Tibial artery (tissue), 4 donors: ENCODE results near the gene LIMA1.

ENCODE experiments used
- DNase-seq, 2 donors: peaks; one replicate each; pipeline ENCODE4 v3.0.0-alpha.2; 2019
- H3K27ac ChIP-seq, 2 donors: fragments of 200-600 bp; sonication (generic) in 1 of 2; 1 replicate in 1 of 2; 2 replicates in 1 of 2; pipeline ENCODE4 v1.5.1; 2018 to 2019; ENCODE audit warnings: mild to moderate bottlenecking in 1 of 2
- H3K27me3 ChIP-seq, 2 donors: fragments of 200-600 bp; sonication (generic) in 1 of 2; one replicate each; pipeline versions ENCODE4 v1.5.1 to v1.6.0; 2016 to 2019
- H3K36me3 ChIP-seq, 3 donors: fragments of 200-600 bp; sonication (generic) in 2 of 3; one replicate each; pipeline ENCODE4 v1.5.1; 2016 to 2019; ENCODE audit warnings: mild to moderate bottlenecking in 2 of 3
- H3K4me1 ChIP-seq, 4 donors: fragments of 200-600 bp; sonication (generic) in 2 of 4; 1 replicate in 3 of 4; 2 replicates in 1 of 4; pipeline ENCODE4 v1.5.1; 2016 to 2019
- H3K4me3 ChIP-seq, 2 donors: fragments of 200-600 bp; sonication (generic) in 1 of 2; 1 replicate in 1 of 2; 2 replicates in 1 of 2; pipeline ENCODE4 v1.5.1; 2018 to 2019; ENCODE audit warnings: mild to moderate bottlenecking in 2 of 2
- H3K9me3 ChIP-seq, 3 donors: fragments of 200-600 bp; sonication (generic) in 1 of 3; one replicate each; pipeline ENCODE4 v1.5.1; 2016 to 2019
- intact Hi-C: fragments of 100-400 bp; cut with DNase I; formaldehyde crosslinking; loops from one replicate; pipeline ENCODE4 v1.15.0; 2023; ENCODE audit warnings: low total_unique reads
- TF ChIP-seq, protein P1 (sequence below), 2 experiments: fragments of 200-600 bp in 1 of 2; fragments of 450-650 bp in 1 of 2; IDR thresholded peaks; one replicate each; pipeline ENCODE4 v1.5.1; 2017 to 2019; ENCODE audit warnings: antibody characterized with exemption in 2 of 2, mild to moderate bottlenecking in 1 of 2, moderate library complexity in 1 of 2

Gene LIMA1

DNA sequence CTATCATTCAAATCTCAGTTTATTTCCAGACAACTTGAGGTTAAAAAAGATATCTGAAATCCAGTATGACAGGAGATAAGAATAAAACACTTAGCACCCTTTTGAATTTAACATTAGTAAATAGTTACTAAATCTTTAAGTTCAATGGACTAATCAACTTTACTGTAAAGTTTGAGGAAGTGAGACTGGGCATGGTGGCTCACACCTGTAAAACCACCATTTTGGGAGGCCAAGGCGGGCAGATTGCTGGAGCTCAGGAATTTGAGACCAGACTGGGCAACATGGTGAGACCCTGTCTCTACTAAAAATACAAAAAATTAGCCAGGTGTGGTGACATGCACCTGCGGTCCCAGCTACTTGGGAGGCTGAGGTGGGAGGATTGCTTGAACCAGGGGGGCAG is 75.9 kb downstream of the LIMA1 start:
- DNase-seq: no peak
- intact Hi-C loops: no loop called here
- TF ChIP-seq, protein P1, sequence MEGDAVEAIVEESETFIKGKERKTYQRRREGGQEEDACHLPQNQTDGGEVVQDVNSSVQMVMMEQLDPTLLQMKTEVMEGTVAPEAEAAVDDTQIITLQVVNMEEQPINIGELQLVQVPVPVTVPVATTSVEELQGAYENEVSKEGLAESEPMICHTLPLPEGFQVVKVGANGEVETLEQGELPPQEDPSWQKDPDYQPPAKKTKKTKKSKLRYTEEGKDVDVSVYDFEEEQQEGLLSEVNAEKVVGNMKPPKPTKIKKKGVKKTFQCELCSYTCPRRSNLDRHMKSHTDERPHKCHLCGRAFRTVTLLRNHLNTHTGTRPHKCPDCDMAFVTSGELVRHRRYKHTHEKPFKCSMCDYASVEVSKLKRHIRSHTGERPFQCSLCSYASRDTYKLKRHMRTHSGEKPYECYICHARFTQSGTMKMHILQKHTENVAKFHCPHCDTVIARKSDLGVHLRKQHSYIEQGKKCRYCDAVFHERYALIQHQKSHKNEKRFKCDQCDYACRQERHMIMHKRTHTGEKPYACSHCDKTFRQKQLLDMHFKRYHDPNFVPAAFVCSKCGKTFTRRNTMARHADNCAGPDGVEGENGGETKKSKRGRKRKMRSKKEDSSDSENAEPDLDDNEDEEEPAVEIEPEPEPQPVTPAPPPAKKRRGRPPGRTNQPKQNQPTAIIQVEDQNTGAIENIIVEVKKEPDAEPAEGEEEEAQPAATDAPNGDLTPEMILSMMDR (IDR thresholded peaks at IDR 0.05): no peak
- Histone ChIP-seq H3K4me3 (no peak overlapping the region), H3K27me3 (no peaks in the 10 kb centered on the region), H3K4me1 (peaks cover 0 to 16% (median 4%) of the 10 kb centered on the region in 4 donors), H3K36me3 (peaks cover 34 to 44% (median 36%) of the 10 kb centered on the region in 3 donors), H3K27ac (no peak overlapping the region), H3K9me3 (no peaks in the 10 kb centered on the region)

DNA sequence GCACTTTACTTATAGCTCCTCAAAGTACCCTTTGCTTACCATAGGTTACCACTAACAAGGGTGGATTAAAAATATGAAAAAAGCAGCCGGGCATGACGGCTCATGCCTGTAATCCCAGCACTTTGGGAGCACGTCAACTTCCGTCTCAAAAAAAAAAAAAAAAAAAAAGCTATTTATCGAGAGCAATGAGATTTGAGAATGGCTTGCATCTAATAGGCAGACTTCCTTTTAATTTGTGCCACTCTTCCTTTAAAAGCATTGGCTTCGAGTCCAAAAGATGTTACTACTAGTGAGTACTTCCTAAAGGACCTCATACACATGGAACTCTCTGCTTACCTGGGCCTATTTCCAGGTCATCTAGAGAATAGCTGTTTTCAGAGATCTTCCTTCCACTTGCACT is 77.7 kb downstream of the LIMA1 start:
- H3K27ac ChIP-seq: no peak overlapping the region
- H3K27me3 ChIP-seq: no peaks in the 10 kb centered on the region
- H3K9me3 ChIP-seq: no peaks in the 10 kb centered on the region
- intact Hi-C loops: no loop called here
- peaks cover 37 to 52% (median 47%) of the 10 kb centered on the region in 3 donors for H3K36me3 ChIP-seq
- no peaks in the 10 kb centered on the region for H3K4me1 ChIP-seq
- no peak overlapping the region for H3K4me3 ChIP-seq
- DNase-seq: no peak
- TF ChIP-seq, protein P1 (IDR thresholded peaks at IDR 0.05): no peak

DNA sequence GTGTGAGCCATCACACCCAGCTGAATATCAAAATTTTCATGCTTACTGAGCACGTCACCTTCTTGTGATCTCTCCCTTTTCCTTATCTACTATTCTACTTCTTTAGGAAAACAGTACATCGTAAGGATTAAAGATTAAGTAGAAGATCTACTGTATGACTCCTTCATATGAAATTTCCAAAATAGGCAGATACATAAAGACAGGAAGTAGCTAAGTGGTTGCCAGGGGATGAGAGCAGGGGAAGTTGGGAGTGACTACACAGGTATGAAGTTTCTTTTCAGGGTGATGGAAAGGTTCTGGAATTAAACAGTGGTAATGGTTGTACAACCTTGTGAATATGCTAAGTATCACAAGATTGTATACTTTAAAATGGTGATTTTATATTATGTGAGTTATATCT is 79.6 kb downstream of the LIMA1 start:
- intact Hi-C loops: no loop called here
- no peaks in the 10 kb centered on the region for H3K9me3 ChIP-seq
- no peaks in the 10 kb centered on the region for H3K4me1 ChIP-seq
- DNase-seq: no peak
- H3K4me3 ChIP-seq: no peak overlapping the region
- TF ChIP-seq, protein P1 (IDR thresholded peaks at IDR 0.05): no peak
- peaks cover 56 to 69% (median 65%) of the 10 kb centered on the region in 3 donors for H3K36me3 ChIP-seq
- H3K27me3 ChIP-seq: no peaks in the 10 kb centered on the region
- H3K27ac ChIP-seq: no peak overlapping the region

DNA sequence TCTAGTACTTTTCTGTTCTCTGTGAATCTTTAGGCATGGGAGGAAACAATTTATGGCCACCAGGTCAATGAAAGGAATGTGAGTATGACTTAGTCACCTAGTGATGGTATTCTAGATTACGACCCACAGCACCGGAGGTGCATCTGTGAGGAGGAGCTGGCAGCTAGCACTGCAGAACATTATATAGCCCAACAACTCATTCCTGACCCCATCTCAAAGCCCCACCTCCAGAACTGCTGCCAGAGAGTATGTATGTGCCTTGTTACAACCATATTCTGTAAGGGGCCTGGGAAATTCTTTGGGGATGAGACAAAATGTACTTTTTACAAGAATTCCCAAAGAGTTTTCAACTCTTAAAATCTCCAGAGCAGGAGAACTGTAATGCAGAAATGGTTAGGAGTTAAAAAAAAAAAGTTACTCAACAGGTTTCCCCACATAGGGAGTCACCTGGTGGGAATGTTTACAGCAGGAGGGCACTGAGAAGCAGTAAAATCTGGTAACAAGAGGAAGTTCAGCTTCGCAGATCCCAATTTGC is 81.3 kb downstream of the LIMA1 start:
- Histone ChIP-seq H3K27ac (no peak overlapping the region), H3K36me3 (peaks cover 57 to 81% (median 74%) of the 10 kb centered on the region in 3 donors)
- intact Hi-C loops: no loop called here

DNA sequence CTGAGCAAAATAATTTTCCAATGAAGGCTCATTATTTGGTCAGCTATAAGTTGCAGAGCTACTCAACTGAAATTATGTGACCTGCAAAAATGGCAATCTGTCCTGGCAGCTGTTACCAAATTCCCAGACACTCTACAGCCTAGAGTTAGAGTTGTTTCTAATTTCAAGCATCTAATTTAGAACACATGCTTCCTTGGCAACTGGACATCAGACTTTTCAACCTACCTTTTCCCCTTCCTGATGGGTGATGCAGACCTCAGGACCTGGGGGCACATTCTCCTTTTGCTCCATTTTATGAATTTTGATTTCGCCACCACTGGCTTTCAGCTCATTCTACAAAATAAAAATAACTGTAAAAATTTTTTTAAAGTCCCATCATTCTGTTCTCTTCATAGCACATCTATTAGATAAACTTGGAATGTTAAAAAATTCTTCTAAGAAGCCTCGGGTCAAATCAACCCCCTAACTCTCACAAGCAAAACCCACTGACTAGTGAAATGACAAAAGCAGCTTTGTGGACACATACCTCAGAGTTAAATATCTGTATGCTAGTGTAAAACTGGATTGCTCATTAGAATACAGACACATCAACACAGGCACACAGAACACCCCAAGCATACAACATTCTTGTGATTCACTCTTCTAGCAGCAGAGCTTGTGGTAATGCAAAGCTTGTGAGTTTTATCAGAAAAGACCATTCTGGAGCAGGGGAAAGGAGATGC is 82.6 kb downstream of the LIMA1 start:
- intact Hi-C loops: no loop called here
- no peaks in the 10 kb centered on the region for H3K27me3 ChIP-seq
- no peak for DNase-seq
- peaks cover 56 to 84% (median 81%) of the 10 kb centered on the region in 3 donors for H3K36me3 ChIP-seq
- H3K4me3 ChIP-seq: no peak overlapping the region
- H3K27ac ChIP-seq: no peak overlapping the region
- no peaks in the 10 kb centered on the region for H3K9me3 ChIP-seq
- H3K4me1 ChIP-seq: no peaks in the 10 kb centered on the region
- TF ChIP-seq, protein P1 (IDR thresholded peaks at IDR 0.05): no peak

More for the DNA sequence above, 81.3 kb downstream of the LIMA1 start:
- H3K27me3 ChIP-seq: no peaks in the 10 kb centered on the region
- H3K4me3 ChIP-seq: no peak overlapping the region
- TF ChIP-seq, protein P1 (IDR thresholded peaks at IDR 0.05): no peak
- no peaks in the 10 kb centered on the region for H3K9me3 ChIP-seq
- no peaks in the 10 kb centered on the region for H3K4me1 ChIP-seq
- no peak for DNase-seq
